ENCODE measurements around the gene LPIN3.

LPIN3 gene

GRCh38 chr20:41373931-41374920 lies 33.6 kb downstream of the LPIN3 start:
- no peaks in the 10 kb centered on the region for H3K36me3 Mint-ChIP-seq (ENCODE audit: low read depth)
- H3K27me3 Mint-ChIP-seq (ENCODE audit: low read depth, poor library complexity) = peaks cover 30% of the 10 kb centered on the region
- H3K4me1 Mint-ChIP-seq = peaks cover 52% of the 10 kb centered on the region
- TF ChIP-seq CTCF (IDR thresholded peaks at IDR 0.05) = no peak
- DNase-seq = no peak
- H3K9me3 Mint-ChIP-seq = peaks cover 22% of the 10 kb centered on the region
- peak overlapping the region; percentile 80 for H3K27ac Mint-ChIP-seq
- H3K4me3 Mint-ChIP-seq = peak overlapping the region; percentile 24

GRCh38 chr20:41375846-41376245 lies 35.2 kb downstream of the LPIN3 start:
- Mint-ChIP-seq H3K4me3 (no peak overlapping the region), H3K27ac (no peak overlapping the region)

GRCh38 chr20:41376349-41376748 lies 35.7 kb downstream of the LPIN3 start:
- peaks cover 31% of the 10 kb centered on the region for H3K27me3 Mint-ChIP-seq (ENCODE audit: low read depth, poor library complexity)
- H3K36me3 Mint-ChIP-seq (ENCODE audit: low read depth) = no peaks in the 10 kb centered on the region
- H3K4me1 Mint-ChIP-seq = peaks cover 52% of the 10 kb centered on the region
- no peak for DNase-seq
- TF ChIP-seq CTCF (IDR thresholded peaks at IDR 0.05) = no peak
- peaks cover 17% of the 10 kb centered on the region for H3K9me3 Mint-ChIP-seq
- H3K4me3 Mint-ChIP-seq = no peak overlapping the region
- H3K27ac Mint-ChIP-seq = no peak overlapping the region

More at GRCh38 chr20:41375846-41376245, 35.2 kb downstream of the LPIN3 start:
- Mint-ChIP-seq H3K9me3 (peaks cover 22% of the 10 kb centered on the region), H3K27me3 (ENCODE audit: low read depth, poor library complexity) (peaks cover 29% of the 10 kb centered on the region), H3K4me1 (peaks cover 52% of the 10 kb centered on the region), H3K36me3 (ENCODE audit: low read depth) (no peaks in the 10 kb centered on the region)
- no peak for DNase-seq
- no peak for TF ChIP-seq CTCF (IDR thresholded peaks at IDR 0.05)

DNA sequence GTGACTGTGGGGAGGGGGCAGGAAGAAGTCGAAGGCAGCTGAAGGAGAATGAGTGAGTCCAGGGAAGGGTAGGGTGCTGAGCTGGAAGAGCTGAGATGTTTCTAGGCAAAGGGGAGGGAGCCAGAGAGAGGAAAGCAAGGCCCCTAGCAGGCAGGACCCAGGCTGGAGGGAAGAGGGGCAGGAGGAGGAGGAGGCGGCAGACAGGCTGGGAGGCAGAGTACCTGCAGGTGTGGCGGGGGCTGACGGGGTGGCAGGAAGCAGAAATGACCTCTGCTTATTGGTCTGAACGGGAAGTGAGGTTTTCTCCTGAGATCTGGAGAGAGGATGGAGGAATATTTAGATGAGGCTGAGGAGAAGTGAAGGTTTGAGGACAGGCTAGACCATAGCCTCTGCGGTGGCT lies 36.7 kb downstream of the LPIN3 start:
- no peak overlapping the region for H3K27ac Mint-ChIP-seq
- H3K9me3 Mint-ChIP-seq = peaks cover 10% of the 10 kb centered on the region
- DNase-seq = no peak
- H3K4me1 Mint-ChIP-seq = peaks cover 52% of the 10 kb centered on the region
- H3K4me3 Mint-ChIP-seq = no peak overlapping the region
- no peak for TF ChIP-seq CTCF (IDR thresholded peaks at IDR 0.05)
- peaks cover 38% of the 10 kb centered on the region for H3K27me3 Mint-ChIP-seq (ENCODE audit: low read depth, poor library complexity)
- H3K36me3 Mint-ChIP-seq (ENCODE audit: low read depth) = no peaks in the 10 kb centered on the region

DNA sequence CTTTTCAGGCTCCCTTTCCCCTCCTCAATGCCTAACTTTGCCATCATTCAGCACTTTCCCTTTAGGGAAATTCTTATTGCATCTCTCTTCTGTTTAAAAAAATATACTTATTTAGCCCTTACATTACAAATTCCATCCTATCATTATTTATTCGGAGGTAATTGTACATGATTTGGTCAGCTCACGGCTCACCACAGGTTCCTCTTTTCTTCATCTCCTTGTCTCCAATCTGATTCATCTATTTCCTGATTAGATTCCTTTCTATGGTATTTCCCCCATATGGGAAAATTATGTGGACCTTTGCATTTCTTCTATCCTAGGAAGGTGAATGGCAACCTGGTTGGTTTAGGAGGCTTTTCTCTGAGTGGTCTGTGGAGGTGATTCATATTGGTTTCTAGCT lies 38.9 kb downstream of the LPIN3 start:
- peaks cover 46% of the 10 kb centered on the region for H3K27me3 Mint-ChIP-seq (ENCODE audit: low read depth, poor library complexity)
- H3K4me3 Mint-ChIP-seq = no peak overlapping the region
- no peak overlapping the region for H3K27ac Mint-ChIP-seq
- no peak for DNase-seq
- H3K4me1 Mint-ChIP-seq = peaks cover 36% of the 10 kb centered on the region
- H3K36me3 Mint-ChIP-seq (ENCODE audit: low read depth) = no peaks in the 10 kb centered on the region
- H3K9me3 Mint-ChIP-seq = no peaks in the 10 kb centered on the region
- TF ChIP-seq CTCF (IDR thresholded peaks at IDR 0.05) = no peak
